GM18870 (cell line): ENCODE results near the gene OR4X2.
"Not testable (repeated sequence)": the region's sequence is repeated elsewhere in the genome, so short reads cannot be mapped to it uniquely, and the experiment has no call there.

ENCODE experiments used
- ATAC-seq: cut with Tn5 transposase; IDR thresholded peaks from one replicate; pipeline ENCODE4 v1.9.1; 2021; ENCODE audit warnings: moderate library complexity; ENCODE audit not compliant: unreplicated experiment

The OR4X2 gene, protein sequence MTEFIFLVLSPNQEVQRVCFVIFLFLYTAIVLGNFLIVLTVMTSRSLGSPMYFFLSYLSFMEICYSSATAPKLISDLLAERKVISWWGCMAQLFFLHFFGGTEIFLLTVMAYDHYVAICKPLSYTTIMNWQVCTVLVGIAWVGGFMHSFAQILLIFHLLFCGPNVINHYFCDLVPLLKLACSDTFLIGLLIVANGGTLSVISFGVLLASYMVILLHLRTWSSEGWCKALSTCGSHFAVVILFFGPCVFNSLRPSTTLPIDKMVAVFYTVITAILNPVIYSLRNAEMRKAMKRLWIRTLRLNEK

DNA sequence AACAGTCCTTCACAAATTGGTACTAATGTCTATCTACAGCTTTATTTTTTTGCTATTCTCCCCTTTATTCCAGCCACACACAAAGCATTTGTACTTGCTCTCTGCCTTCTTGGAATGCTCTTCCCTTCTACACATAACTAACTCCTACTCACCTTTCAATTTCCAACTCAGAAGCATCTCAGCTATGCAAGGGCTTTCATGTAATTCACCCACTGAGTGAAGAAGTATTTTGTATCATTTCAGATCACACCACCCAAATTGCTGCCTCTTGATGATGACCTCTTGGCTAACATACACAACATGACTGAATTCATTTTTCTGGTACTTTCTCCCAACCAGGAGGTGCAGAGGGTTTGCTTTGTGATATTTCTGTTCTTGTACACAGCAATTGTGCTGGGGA, at the start of gene OR4X2:
TSS of gene OR4X2 (plus strand) at position 301 of the 400 bp plus-strand sequence. CDS start at position 301, 0 bp downstream.
- ATAC-seq, result no peak

DNA sequence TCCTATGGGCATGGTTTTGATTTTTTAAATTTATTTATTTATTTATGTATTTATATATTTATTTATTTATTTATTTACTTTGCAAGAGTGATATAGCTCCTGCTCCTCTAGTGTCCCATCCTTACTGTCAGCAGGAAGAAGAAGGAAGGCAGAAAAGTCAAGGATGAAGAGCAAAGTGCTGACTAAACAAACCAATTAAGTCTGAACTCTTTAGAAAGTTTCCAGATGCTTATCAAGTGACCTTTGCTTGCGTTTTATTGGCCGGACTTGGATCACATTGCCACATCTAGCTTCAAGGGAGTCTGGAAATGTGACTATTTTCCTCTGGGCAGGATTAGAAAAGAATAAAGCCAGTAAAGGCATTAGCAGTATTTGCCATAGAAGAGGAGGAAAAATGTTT, 37.0 kb upstream of the OR4X2 start:
- ATAC-seq, result no peak

DNA sequence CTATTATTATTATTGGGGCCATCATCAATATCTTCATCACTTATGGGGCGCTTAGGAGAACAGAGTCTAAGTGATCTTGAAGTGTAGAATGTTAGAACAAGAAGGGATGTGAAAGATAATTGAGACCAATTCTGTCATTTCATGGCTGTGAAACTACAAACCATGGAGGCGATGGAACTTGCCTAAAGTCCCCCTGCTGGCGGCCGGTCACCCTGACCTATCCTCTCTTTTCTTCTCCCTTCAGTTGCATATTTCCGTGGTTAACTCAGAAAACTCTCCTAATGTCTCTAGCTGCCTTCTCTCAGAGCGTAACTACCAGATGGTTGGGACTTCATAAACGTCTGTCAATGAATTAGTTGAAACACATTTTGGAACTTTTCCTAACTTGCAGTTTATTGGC, 34.9 kb upstream of the OR4X2 start:
- ATAC-seq, result no peak

DNA sequence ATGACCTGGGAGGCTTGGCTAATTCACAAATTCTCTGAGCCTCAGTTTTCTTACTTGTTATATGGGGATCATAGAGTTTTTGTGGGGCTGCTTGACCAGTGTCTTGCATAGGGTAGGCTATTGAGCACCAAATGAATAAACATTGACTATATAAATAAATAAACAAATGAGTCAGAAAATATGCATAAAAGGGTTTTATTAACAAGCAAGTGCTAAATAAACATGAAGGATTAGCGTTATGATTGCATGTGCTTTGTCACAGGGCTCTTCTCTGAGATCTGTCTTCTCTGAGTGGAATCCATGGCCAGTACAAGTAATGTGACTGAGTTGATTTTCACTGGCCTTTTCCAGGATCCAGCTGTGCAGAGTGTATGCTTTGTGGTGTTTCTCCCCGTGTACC, 28.4 kb upstream of the OR4X2 start, which contains the start of gene OR4B1:
TSS of gene OR4B1 (plus strand) at position 301 of the 400 bp plus-strand sequence. CDS start at position 301, 0 bp downstream.
- ATAC-seq, result no peak

DNA sequence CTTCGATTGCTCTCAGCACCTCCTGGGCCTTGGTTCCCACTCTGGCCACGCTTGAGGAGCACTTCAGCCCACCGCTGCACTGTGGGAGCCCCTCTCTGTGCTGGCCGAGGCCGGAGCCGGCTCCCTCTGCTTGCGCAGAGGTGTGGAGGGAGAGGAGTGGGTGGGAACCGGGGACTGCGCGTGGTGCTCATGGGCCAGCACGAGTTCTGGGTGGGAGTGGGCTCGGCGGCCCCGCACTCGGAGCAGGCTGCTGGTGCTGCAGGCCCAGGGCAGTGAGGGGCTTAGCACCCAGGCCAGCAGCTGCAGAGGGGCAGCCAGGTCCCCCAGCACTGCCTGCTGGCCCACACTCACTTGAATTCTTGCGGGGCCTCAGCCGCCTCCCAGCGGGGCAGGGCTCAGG, 16.1 kb upstream of the OR4X2 start:
- ATAC-seq, result no peak

DNA sequence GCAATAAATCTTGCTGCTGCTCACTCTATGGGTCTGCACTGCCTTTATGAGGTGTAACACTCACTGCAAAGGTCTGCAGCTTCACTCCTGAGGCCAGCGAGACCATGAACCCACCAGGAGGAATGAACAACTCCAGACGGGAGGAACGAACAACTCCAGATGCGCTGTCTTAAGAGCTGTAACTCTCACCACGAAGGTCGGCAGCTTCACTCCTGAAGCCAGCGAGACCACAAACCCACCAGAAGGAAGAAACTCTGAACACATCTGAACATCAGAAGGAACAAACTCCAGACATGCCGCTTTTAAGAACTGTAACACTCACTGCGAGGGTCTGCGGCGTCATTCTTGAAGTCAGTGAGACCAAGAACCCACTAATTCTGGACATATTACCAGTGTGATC, 14.8 kb upstream of the OR4X2 start:
- not testable (repeated sequence) for ATAC-seq

DNA sequence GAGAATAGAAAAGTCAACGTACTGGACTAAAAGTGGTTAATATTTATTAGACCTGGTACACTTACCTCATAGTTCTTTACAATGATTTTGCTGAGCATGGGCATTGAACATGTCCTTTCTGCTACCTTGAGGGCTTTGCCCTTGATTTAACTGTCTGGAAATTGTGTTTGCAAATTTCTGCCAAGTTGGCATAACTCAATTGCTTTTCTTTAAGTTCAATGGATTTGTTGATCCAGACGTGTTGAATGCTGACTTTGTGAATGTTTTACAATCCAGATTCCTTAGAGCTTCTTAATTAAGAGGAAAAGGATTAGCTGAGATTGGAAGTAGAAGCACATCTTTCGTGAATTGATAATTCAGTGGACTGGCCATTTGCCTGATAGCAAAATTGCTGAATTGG, 7.2 kb upstream of the OR4X2 start:
- no peak for ATAC-seq

DNA sequence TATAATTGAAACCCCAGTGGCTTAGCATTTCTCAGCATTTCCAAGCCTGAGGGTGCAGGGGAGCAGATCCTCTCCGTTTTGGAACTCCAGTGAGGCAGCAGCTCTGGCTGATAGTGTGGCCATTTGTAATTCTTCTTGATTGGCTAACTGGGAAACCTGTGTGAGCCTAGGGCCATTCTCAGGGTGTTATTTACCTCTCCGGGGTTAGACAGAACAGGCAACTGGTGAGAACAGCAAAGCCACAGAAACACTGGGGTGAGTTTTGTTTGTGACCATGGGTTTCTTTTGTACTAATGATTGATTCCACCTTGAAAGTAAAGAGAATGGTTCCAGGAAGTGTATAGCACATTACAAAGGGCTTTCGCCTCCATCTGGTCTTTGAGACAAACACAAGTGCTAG, 2.4 kb upstream of the OR4X2 start:
- no peak for ATAC-seq

DNA sequence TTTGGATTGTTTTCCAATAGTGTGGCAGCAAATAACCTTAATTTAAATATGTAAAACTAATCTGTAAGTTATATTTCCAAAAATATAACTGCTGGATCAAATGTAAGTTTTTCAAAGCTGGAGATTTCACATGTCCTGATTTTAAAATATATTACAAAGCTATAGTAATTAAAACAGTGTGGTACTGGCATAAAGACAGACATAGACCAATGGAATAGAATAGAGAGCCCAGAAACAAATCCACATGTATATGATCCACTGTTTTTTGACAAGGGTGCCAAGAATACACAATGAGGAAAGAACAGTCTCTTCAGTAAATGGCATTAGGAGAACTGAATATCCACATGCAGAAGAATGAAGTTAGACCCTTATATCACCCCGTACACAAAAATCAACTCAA, 4.0 kb downstream of the OR4X2 start:
- no peak for ATAC-seq

DNA sequence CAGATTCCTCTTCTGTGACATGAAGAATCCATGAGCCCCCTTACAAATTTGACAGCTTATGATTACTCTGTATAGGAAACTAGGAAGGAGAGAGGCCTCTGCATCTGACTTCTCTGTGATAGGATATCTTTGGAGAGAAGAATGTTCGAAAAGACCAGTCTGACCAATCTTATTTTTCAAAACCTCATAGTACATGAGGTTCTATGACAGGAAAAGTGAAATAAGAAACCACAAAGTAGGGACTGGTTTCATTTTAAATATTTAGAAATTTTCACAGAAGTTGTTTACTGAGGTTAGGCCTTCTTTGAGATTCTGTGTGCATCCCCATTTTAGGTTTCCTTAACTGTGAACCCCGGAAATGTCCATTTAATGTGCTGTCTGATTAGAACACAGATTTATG, 16.7 kb downstream of the OR4X2 start:
- ATAC-seq, result no peak

DNA sequence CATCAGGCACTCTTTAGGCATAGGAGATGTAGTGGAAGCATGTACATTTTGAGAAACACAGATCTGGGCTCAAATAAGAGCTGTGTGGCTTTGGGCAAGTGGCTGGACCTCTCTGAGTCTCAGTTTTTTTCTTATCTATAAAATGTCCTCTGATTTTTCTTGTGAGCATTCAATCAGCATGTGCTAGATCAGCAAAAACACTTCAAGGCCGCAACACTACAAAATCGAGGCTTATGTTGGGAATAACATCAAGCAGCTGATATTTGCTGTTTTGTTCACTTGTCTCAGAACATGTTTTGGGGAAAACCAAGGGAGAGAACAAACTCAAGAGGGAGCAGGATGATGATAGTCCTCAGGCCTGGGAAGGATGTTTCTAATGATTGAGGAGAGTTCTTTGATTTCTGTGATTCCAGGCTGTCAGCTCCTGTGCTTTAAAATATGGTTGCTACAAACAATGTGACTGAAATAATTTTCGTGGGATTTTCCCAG, 18.6 kb downstream of the OR4X2 start, which contains the start of gene OR4X1:
TSS of gene OR4X1 (plus strand) at position 439 of the 489 bp plus-strand sequence. CDS start at position 439, 0 bp downstream.
- no peak for ATAC-seq

DNA sequence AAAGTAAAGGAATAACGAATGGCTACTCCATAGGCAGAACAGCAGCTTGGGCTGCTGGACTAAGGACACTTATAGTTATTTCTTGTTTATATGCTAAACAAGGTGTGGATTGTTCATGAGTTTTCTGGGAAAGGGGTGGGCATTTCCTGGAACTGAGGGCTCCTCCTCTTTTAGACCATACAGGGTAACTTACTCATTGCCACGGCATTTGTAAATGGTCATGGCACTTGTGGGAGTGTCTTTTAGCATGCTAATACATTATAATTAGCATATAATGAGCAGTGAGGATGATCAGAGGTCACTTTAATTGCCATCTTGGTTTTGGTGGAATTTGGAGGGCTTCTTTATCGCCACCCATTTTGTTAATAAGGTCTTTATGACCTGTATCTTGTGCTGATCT, 25.7 kb downstream of the OR4X2 start:
- ATAC-seq, result no peak

DNA sequence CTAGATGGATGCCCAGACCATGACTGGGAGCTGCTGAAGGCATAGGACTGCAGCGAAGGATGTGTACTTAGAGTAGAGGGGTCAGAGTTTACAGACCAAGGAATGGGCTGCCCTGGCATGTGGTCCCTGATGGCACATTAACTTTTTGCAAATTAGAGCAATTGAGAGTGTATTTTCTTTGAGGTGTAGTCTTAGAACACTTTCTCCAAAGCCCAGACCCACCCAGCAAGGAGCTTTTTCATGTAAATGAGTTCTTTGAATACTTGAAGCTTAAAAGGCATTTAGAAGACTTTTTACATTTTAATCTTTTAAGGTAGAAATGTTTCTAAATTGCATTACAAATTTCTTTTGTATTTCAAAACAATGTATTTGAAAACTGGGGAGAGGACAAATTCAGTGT, 27.7 kb downstream of the OR4X2 start:
- no peak for ATAC-seq
